Astrocyte of the spinal cord (primary cell): Measurements from ENCODE around the gene TSPAN11.

Source experiments
- DNase-seq: peaks from one replicate; pipeline ENCODE4 v3.0.0; 2011; ENCODE audit warnings: low read depth, low spot score
- H3K4me3 ChIP-seq: 2 replicates; pipeline ENCODE4 v1.5.1; 2011; ENCODE audit warnings: low read depth, mild to moderate bottlenecking, low read length, moderate library complexity
- CTCF ChIP-seq: IDR thresholded peaks from 2 replicates; pipeline ENCODE4 v1.5.1; 2012; ENCODE audit warnings: low read depth, mild to moderate bottlenecking, low read length, inconsistent platforms
- in situ Hi-C: cut with HindIII; loops from 2 replicates; pipeline ENCODE4 v1.10.0; 2017; ENCODE audit warnings: low sequenced_read_pairs

TSPAN11 gene

DNA sequence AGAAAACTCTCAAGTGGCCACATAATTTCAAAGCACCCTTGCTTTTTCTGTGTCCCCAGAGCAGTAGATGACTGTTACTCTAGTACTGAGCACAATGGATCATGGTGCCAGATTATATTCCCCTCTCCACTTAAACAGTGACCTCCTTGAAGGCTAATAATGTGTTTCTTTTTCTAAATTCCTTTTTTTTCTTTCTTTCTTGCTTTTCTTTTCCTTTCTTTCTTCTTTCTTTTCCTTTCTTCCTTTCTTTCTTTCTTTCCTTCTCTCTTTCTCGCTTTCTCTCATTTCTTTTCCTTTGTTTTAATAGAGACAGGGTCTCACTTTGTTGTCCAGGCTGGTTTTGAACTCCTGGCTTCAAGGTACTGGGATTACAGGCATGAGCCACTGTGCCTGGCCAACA is 26.2 kb upstream of the TSPAN11 start:
- no peak for DNase-seq
- in situ Hi-C loops, result no loop called here
- H3K4me3 ChIP-seq, result no peak overlapping the region
- TF ChIP-seq CTCF, result no peak

DNA sequence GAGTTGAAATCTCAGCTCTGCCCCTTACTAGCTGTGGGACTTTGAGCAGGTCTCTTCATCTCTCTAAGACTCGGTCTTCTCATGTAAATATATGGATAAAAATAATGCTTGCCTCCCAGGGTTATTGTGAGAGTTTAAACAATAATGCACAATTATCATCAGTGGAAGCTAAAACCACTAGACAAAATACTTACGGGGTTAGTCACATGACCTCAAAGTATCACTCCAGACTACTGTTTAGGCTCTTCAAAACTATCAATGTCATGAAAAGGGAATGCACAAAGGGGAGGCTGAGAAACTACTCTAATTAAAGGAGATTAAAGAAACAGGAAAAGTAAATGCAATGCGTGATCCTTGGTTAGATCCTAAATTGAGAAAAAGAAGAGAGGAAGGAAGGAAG is 24.5 kb upstream of the TSPAN11 start:
- in situ Hi-C loops, result no loop called here
- H3K4me3 ChIP-seq, result no peak overlapping the region
- DNase-seq, result no peak
- no peak for TF ChIP-seq CTCF

DNA sequence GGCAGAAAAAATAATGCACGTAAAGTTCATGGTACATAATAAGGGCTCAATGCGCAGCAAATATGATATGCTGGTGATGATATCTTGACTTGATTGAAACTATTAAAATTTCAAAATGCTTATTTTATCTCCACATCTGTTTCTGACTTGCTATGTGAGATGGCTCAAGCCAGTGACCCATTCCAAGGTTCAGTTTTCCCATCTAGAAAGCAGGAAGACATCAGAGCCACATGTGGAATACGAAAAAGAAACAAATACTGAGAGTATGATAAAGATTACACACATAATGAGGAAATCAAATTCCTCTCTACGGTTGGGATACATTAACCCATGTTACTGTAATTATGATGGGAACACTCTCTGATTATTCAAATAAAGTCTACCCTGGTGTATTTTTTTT is 24.0 kb upstream of the TSPAN11 start:
- TF ChIP-seq CTCF, result no peak
- DNase-seq, result no peak
- in situ Hi-C loops, result no loop called here
- no peak overlapping the region for H3K4me3 ChIP-seq

- peak; percentile 26 for DNase-seq
- in situ Hi-C loops, result no loop called here
- H3K4me3 ChIP-seq, result no peak overlapping the region
- TF ChIP-seq CTCF, result no peak
Measured at GRCh38 chr12:30905463-30906009, 21.0 kb upstream of the TSPAN11 start.

DNA sequence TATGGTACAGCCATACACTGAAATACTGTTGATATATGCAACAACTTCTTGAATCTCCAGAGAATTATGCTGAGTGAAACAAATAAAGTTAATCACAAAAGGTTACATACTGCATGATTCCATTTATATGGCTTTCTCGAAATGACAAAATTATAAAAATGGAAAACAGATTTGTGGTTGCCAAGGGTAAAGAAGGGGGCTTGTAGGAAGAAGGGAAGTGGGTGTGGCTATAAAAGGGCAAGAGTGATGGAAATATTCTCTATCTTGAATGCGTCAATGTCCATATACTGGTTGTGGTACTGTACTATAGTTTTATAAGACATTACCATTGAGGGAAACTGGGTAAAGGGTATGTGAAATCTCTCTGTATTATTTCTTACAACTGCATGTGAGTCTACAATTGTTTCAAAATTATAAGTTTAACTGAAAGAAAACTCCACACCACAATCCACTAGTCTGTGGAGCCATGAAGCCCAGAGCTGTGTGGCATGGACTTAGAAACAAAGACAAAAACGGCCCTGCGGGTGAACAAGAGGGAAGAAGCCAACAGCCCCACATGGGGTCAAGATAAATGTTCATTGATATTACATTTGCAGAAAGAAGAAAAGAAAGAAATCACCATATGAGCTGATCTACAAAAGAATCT is 18.3 kb upstream of the TSPAN11 start:
- no peak for TF ChIP-seq CTCF
- no peak for DNase-seq
- H3K4me3 ChIP-seq, result no peak overlapping the region
- in situ Hi-C loops, result no loop called here

DNA sequence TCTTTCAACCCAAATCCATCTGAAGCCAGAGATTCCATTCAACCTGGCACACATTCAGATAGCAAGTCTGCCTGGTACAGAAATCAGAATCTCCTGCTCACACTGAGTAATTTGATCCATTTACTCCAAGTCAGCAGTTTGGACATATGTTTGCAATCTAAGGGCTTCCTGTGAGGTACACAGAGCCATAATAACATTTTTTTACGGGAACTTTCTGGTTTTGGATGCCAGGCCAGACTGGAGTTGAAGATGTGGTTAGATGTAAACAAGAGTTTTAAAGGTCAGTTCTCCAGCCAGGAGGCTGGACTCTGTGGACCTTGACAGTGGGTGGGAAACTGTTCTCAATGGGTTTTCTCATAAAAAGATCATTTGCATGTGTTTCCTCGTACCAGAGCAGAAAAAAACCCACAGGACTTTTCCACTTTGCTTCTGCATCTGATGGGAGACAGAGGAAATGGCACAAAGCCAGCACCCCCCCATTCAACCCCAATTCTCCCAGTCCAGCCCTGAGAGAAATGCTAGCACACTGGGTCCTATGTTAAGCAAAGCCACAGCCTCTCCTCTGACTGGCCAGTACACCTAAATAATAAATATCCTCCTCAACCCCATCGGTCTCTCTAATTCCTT is 17.7 kb upstream of the TSPAN11 start:
- peak; percentile 97 for DNase-seq
- no peak overlapping the region for H3K4me3 ChIP-seq
- in situ Hi-C loops, result no loop called here
- no peak for TF ChIP-seq CTCF
